HFFc6 (cell line): ENCODE measurements around the gene FBXO2. TPM values are rescaled to one million over a fixed set of nuclear protein-coding genes. Genes with fewer than 3 reads are reported as not detected.

Experiments
- DNase-seq: peaks from one replicate; pipeline ENCODE4 v3.0.0-alpha.2; 2018
- H3K27ac Mint-ChIP-seq: 2 replicates; pipeline ENCODE4 v1.8.0; 2020; ENCODE audit warnings: mild to moderate bottlenecking, mixed read lengths
- H3K27me3 Mint-ChIP-seq: 2 replicates; pipeline ENCODE4 v1.8.0; 2021; ENCODE audit warnings: mild to moderate bottlenecking, moderate library complexity, mixed read lengths; ENCODE audit not compliant: insufficient read depth
- H3K36me3 Mint-ChIP-seq: 2 replicates; pipeline ENCODE4 v1.8.0; 2021; ENCODE audit warnings: low read depth, mixed read lengths
- H3K4me1 Mint-ChIP-seq: 2 replicates; pipeline ENCODE4 v1.8.0; 2020; ENCODE audit warnings: low read depth, mixed read lengths
- H3K4me3 Mint-ChIP-seq: 2 replicates; pipeline ENCODE4 v1.8.0; 2020; ENCODE audit warnings: mild to moderate bottlenecking, moderate library complexity, mixed read lengths
- H3K9me3 Mint-ChIP-seq: 2 replicates; pipeline ENCODE4 v1.8.0; 2020; ENCODE audit warnings: mild to moderate bottlenecking, mixed read lengths
- total RNA-seq, 6 experiments: library from RNA; stranded (reverse); fragmentation: NEBNext Ultra II Directional; extraction: Animal tissue kit (Norgen Biotek cat#: 25700); gene quantifications; 2 replicates in 1 of 6; 3 replicates in 5 of 6; pipeline ENCODE4 v1.2.3, GENCODE V29; 2021
- TF ChIP-seq, protein P1 (sequence below): fragments of 200-600 bp; sonication (generic); IDR thresholded peaks from 2 replicates; pipeline ENCODE4 v1.5.0; 2021; ENCODE audit warnings: antibody characterized with exemption, mild to moderate bottlenecking

The FBXO2 gene
- total RNA-seq, 6 experiments from 2014 or later = 0.66 to 1.7 (median 0.78) TPM

- H3K27ac Mint-ChIP-seq = no peak overlapping the region
- no peak for DNase-seq
- H3K27me3 Mint-ChIP-seq = peaks cover 38% of the 10 kb centered on the region
- H3K36me3 Mint-ChIP-seq = no peaks in the 10 kb centered on the region
- no peak overlapping the region for H3K4me3 Mint-ChIP-seq
- H3K4me1 Mint-ChIP-seq = peaks cover 8% of the 10 kb centered on the region
- TF ChIP-seq, protein P1, sequence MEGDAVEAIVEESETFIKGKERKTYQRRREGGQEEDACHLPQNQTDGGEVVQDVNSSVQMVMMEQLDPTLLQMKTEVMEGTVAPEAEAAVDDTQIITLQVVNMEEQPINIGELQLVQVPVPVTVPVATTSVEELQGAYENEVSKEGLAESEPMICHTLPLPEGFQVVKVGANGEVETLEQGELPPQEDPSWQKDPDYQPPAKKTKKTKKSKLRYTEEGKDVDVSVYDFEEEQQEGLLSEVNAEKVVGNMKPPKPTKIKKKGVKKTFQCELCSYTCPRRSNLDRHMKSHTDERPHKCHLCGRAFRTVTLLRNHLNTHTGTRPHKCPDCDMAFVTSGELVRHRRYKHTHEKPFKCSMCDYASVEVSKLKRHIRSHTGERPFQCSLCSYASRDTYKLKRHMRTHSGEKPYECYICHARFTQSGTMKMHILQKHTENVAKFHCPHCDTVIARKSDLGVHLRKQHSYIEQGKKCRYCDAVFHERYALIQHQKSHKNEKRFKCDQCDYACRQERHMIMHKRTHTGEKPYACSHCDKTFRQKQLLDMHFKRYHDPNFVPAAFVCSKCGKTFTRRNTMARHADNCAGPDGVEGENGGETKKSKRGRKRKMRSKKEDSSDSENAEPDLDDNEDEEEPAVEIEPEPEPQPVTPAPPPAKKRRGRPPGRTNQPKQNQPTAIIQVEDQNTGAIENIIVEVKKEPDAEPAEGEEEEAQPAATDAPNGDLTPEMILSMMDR = no peak
- no peaks in the 10 kb centered on the region for H3K9me3 Mint-ChIP-seq
Measured at GRCh38 chr1:11685210-11685752, 31.1 kb upstream of the FBXO2 start.

GRCh38 chr1:11684070-11684469, 29.8 kb upstream of the FBXO2 start:
- Mint-ChIP-seq H3K36me3 (no peaks in the 10 kb centered on the region), H3K4me3 (no peak overlapping the region), H3K27ac (no peak overlapping the region), H3K27me3 (peaks cover 34% of the 10 kb centered on the region), H3K4me1 (peaks cover 12% of the 10 kb centered on the region), H3K9me3 (no peaks in the 10 kb centered on the region)
- no peak for DNase-seq
- TF ChIP-seq, protein P1 = no peak

- H3K4me1 Mint-ChIP-seq = peaks cover 18% of the 10 kb centered on the region
- peaks cover 26% of the 10 kb centered on the region for H3K27me3 Mint-ChIP-seq
- H3K4me3 Mint-ChIP-seq = no peak overlapping the region
- no peak overlapping the region for H3K27ac Mint-ChIP-seq
- no peaks in the 10 kb centered on the region for H3K9me3 Mint-ChIP-seq
- no peak for DNase-seq
- TF ChIP-seq, protein P1 = no peak
- H3K36me3 Mint-ChIP-seq = no peaks in the 10 kb centered on the region
Measured at GRCh38 chr1:11682799-11683198, 28.6 kb upstream of the FBXO2 start.

GRCh38 chr1:11682287-11682771, 28.1 kb upstream of the FBXO2 start:
- peaks cover 23% of the 10 kb centered on the region for H3K27me3 Mint-ChIP-seq
- peak overlapping the region; percentile 90; the same call in 1 of the 2 replicates for H3K4me3 Mint-ChIP-seq
- 0 out of 2 replicates have a peak overlapping the region, but pooled peaks have one; percentile 25 for H3K27ac Mint-ChIP-seq
- no peak for DNase-seq
- TF ChIP-seq, protein P1 = no peak
- no peaks in the 10 kb centered on the region for H3K9me3 Mint-ChIP-seq
- H3K36me3 Mint-ChIP-seq = no peaks in the 10 kb centered on the region
- peaks cover 18% of the 10 kb centered on the region for H3K4me1 Mint-ChIP-seq

DNA sequence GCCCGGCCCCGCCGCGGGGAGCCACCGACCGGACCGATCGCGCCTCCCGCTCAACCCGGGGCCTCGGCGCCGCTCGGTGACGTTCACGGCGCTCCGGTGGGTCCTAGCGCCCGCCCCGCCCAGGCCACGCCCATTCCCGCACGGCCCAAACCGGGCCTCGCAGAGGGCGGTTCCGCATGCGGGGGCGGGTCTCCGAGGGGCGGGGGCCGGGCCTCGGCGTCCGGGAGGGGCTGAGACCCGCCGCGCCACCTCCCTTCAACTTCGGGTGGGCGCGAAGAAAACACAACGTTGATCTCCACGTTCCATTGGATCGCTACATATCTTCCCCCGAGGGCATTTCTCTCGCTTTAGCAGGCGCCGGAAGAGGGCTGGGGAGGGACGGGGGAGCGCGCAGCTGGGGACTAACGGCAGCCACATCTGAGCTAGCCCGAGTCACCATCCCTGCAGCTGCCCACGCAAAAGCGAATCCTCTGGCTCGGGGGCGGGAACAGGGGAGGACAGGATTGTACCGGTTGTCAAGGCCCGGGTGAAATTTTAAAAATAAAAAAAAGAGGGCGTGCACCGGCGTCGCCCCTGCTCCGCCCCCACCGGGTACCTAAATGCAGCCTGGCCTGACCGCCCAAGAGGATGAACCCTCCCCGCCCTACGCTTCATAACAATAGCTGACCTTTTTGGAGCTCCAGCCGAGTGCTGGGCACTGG, 27.0 kb upstream of the FBXO2 start, which contains the start of gene MAD2L2:
Gene MAD2L2, minus strand, starts transcription at position 78 of the 701 bp plus-strand sequence. CDS start 547 bp downstream, outside the sequence.
- Mint-ChIP-seq H3K4me1 (peaks cover 18% of the 10 kb centered on the region), H3K36me3 (no peaks in the 10 kb centered on the region), H3K4me3 (peak within 1 kb of the TSS; percentile 92), H3K27ac (peak within 1 kb of the TSS; percentile 88), H3K9me3 (no peaks in the 10 kb centered on the region), H3K27me3 (peaks cover 23% of the 10 kb centered on the region)
- peak; percentile 75 for DNase-seq
- TF ChIP-seq, protein P1 = no peak
